AG04450 (cell line): Measurements from ENCODE around the gene THPO. TPM values are rescaled to one million over a fixed set of nuclear protein-coding genes. Genes with fewer than 3 reads are reported as not detected.
"Not testable (repeated sequence)": the region's sequence is repeated elsewhere in the genome, so short reads cannot be mapped to it uniquely, and the experiment has no call there.

Source experiments
- CTCF ChIA-PET: fragments of 300-600, 350-600 bp; formaldehyde crosslinking; extraction: SDS; loops from one replicate; lab custom pipeline; 2022; ENCODE audit warnings: antibody characterized with exemption, inconsistent platforms; lab: Charles Lee
- POLR2A ChIA-PET: fragments of 350-600 bp; formaldehyde crosslinking; extraction: SDS; loops from one replicate; lab custom pipeline; 2021; ENCODE audit warnings: antibody characterized with exemption, inconsistent platforms; lab: Yijun Ruan, JAX
- DNase-seq: peaks from one replicate; pipeline ENCODE4 v3.0.0-alpha.2; 2011; ENCODE audit warnings: low read depth, low spot score
- H3K27ac ChIP-seq: one replicate; pipeline ENCODE4 v1.5.1; 2012; ENCODE audit warnings: low read depth, low read length, control low read depth
- H3K27me3 ChIP-seq: one replicate; pipeline ENCODE4 v1.6.0; 2012; ENCODE audit warnings: low read length; ENCODE audit not compliant: control insufficient read depth, insufficient read depth
- H3K4me3 ChIP-seq: 2 replicates; pipeline ENCODE4 v1.5.1; 2011; ENCODE audit warnings: mild to moderate bottlenecking, low read depth, low read length, control low read depth
- H3K9me3 ChIP-seq: 2 replicates; pipeline ENCODE4 v1.5.1; 2012; ENCODE audit warnings: low read length; ENCODE audit not compliant: control insufficient read depth, insufficient read depth
- CTCF ChIP-seq: IDR thresholded peaks from 2 replicates; pipeline ENCODE4 v1.5.1; 2011; ENCODE audit warnings: low read depth, low read length, control low read depth, inconsistent platforms
- polyA plus RNA-seq: library from polyadenylated mRNA; depleted of rRNA; stranded (reverse); fragments of >200 nt; gene quantifications from 2 replicates; pipeline ENCODE4 v1.2.3, GENCODE V29; 2011

Gene THPO
- polyA plus RNA-seq, 1 experiment, result not detected

- Histone ChIP-seq H3K27me3 (no peaks in the 10 kb centered on the region), H3K9me3 (no peaks in the 10 kb centered on the region; the same call in 1 of the 2 replicates), H3K27ac (no peak overlapping the region), H3K4me3 (no peak overlapping the region)
- ChIA-PET POLR2A (no interaction called here), CTCF (interaction anchor here (0.8 kb wide), 1 partner anchor 10 kb away, joined by 3 read pairs; no protein-coding TSS in a partner anchor)
- TF ChIP-seq CTCF, result no peak
- no peak for DNase-seq
Observed at GRCh38 chr3:184343200-184343876, 34.7 kb downstream of the THPO start.

- no peak for TF ChIP-seq CTCF
- CTCF ChIA-PET, result interaction anchor here (1.0 kb wide), 1 partner anchor 13 kb away, joined by 3 read pairs; no protein-coding TSS in a partner anchor
- H3K4me3 ChIP-seq, result no peak overlapping the region
Observed at GRCh38 chr3:184341925-184342324, 36.1 kb downstream of the THPO start.

GRCh38 chr3:184339451-184340135 lies 38.4 kb downstream of the THPO start:
- DNase-seq, H3K27ac ChIP-seq, H3K9me3 ChIP-seq, H3K27me3 ChIP-seq, H3K4me3 ChIP-seq, CTCF ChIA-PET: not testable (repeated sequence)
- POLR2A ChIA-PET, result interaction anchor here (1.1 kb wide), 1 partner anchor 19 kb away, joined by 3 read pairs; no protein-coding TSS in a partner anchor

More at GRCh38 chr3:184341925-184342324, 36.1 kb downstream of the THPO start:
- Histone ChIP-seq H3K9me3 (no peaks in the 10 kb centered on the region; the same call in 1 of the 2 replicates), H3K27me3 (no peaks in the 10 kb centered on the region), H3K27ac (no peak overlapping the region)
- POLR2A ChIA-PET, result no interaction called here
- DNase-seq, result no peak

- CTCF ChIA-PET, result no interaction called here
- H3K27ac ChIP-seq, result peak overlapping the region; percentile 39
Observed at GRCh38 chr3:184339001-184339400, 39.0 kb downstream of the THPO start.

More at GRCh38 chr3:184339001-184339400, 39.0 kb downstream of the THPO start:
- no peaks in the 10 kb centered on the region for H3K27me3 ChIP-seq
- no peaks in the 10 kb centered on the region; the same call in 1 of the 2 replicates for H3K9me3 ChIP-seq
- TF ChIP-seq CTCF, result no peak
- POLR2A ChIA-PET, result interaction anchor here (1.0 to 1.1 kb wide), 2 partner anchors 9 to 19 kb away, joined by 3 read pairs; no protein-coding TSS in a partner anchor
- peak overlapping the region; percentile 52 for H3K4me3 ChIP-seq
- no peak for DNase-seq
